ENCODE data around the gene PALM3.

- TF ChIP-seq CTCF (conservative IDR thresholded peaks at IDR 0.05; ENCODE audit: low read depth, low read length) = peak; percentile 43
- TF ChIP-seq EZH2 (IDR thresholded peaks at IDR 0.05; ENCODE audit: low read length, unreplicated experiment) = no peak
Observed at GRCh38 chr19:14097532-14098151, 35.8 kb upstream of the PALM3 start.

All from PC-3 (cell line).